Measurements from ENCODE around the gene PRKCB.

GRCh38 chr16:23914946-23915530, 79.3 kb downstream of the PRKCB start:
- TF ChIP-seq, protein P1, sequence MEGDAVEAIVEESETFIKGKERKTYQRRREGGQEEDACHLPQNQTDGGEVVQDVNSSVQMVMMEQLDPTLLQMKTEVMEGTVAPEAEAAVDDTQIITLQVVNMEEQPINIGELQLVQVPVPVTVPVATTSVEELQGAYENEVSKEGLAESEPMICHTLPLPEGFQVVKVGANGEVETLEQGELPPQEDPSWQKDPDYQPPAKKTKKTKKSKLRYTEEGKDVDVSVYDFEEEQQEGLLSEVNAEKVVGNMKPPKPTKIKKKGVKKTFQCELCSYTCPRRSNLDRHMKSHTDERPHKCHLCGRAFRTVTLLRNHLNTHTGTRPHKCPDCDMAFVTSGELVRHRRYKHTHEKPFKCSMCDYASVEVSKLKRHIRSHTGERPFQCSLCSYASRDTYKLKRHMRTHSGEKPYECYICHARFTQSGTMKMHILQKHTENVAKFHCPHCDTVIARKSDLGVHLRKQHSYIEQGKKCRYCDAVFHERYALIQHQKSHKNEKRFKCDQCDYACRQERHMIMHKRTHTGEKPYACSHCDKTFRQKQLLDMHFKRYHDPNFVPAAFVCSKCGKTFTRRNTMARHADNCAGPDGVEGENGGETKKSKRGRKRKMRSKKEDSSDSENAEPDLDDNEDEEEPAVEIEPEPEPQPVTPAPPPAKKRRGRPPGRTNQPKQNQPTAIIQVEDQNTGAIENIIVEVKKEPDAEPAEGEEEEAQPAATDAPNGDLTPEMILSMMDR (IDR thresholded peaks at IDR 0.05; ENCODE audit: low read depth, low read length, poor library complexity, severe bottlenecking): no peak
- TF ChIP-seq EZH2phosphoT487 (IDR thresholded peaks at IDR 0.05; ENCODE audit: borderline replicate concordance, low read length): no peak
